ENCODE measurements around the gene PAEP. TPM values are rescaled to one million over a fixed set of nuclear protein-coding genes. Genes with fewer than 3 reads are reported as not detected.

PAEP gene
- total RNA-seq, 2 donors from 2014 or later = not detected

GRCh38 chr9:135573124-135573523 lies 11.6 kb downstream of the PAEP start:
- Histone ChIP-seq H3K4me1 (no peaks in the 10 kb centered on the region), H3K27ac (no peak overlapping the region), H3K27me3 (no peaks in the 10 kb centered on the region), H3K9me3 (no peaks in the 10 kb centered on the region), H3K36me3 (replicated peaks in 1 of 2; ENCODE audit: insufficient read depth in 1 of 2, low read depth in 2 of 2) (no peaks in the 10 kb centered on the region), H3K4me3 (no peak overlapping the region)
- ATAC-seq = no peak
- DNase-seq = no peak
- TF ChIP-seq CTCF (IDR thresholded peaks at IDR 0.05) = no peak
- TF ChIP-seq POLR2A (IDR thresholded peaks at IDR 0.05) = no peak
- intact Hi-C loops (cut with DNase I) = no loop called here
- 44 to 50% methylated on average over 1 of the region's 1 CpG for WGBS, 2 donors

DNA sequence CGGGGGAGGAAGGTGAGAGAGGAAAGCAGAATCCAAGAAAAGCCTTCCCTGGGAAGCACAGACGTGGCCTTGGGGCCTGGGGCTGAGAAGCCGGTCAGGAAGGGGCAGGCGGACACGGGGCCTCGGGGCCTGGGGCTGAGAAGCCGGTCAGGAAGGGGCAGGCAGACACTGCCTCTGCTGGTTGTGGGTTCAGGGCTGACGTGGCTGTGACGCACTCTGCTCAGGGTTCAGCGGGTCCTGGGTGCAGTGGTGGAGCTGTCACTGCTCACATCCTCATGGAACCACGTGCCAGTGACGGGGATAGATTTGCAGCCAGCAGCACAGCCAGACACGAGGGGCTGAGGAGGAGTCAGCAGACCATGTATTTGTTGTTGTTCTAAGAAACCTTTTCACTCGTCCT lies 12.8 kb downstream of the PAEP start:
- Histone ChIP-seq H3K27me3 (no peaks in the 10 kb centered on the region), H3K4me3 (no peak overlapping the region), H3K36me3 (replicated peaks in 1 of 2; ENCODE audit: insufficient read depth in 1 of 2, low read depth in 2 of 2) (no peaks in the 10 kb centered on the region), H3K27ac (no peak overlapping the region), H3K9me3 (no peaks in the 10 kb centered on the region), H3K4me1 (no peaks in the 10 kb centered on the region)
- TF ChIP-seq POLR2A (IDR thresholded peaks at IDR 0.05) (no peak), CTCF (IDR thresholded peaks at IDR 0.05) (no peak)
- WGBS, 2 donors = 54 to 67% methylated on average over 14 of the region's 14 CpGs
- intact Hi-C loops (cut with DNase I) = no loop called here
- DNase-seq = no peak
- ATAC-seq = no peak

- DNase-seq (no peak), ATAC-seq (no peak)
- WGBS, 2 donors = 75 to 89% methylated on average over 4 to 15 of the region's 15 CpGs
- no peaks in the 10 kb centered on the region for H3K36me3 ChIP-seq (replicated peaks in 1 of 2; ENCODE audit: insufficient read depth in 1 of 2, low read depth in 2 of 2)
- no peak overlapping the region for H3K4me3 ChIP-seq
- H3K27me3 ChIP-seq = no peaks in the 10 kb centered on the region
- no peak overlapping the region for H3K27ac ChIP-seq
- no peaks in the 10 kb centered on the region for H3K9me3 ChIP-seq
- no peaks in the 10 kb centered on the region for H3K4me1 ChIP-seq
- intact Hi-C loops (cut with DNase I) = no loop called here
- TF ChIP-seq CTCF (IDR thresholded peaks at IDR 0.05) = no peak
- TF ChIP-seq POLR2A (IDR thresholded peaks at IDR 0.05) = no peak
These were observed 13.4 kb downstream of the PAEP start for GRCh38 chr9:135574943-135575342.

DNA sequence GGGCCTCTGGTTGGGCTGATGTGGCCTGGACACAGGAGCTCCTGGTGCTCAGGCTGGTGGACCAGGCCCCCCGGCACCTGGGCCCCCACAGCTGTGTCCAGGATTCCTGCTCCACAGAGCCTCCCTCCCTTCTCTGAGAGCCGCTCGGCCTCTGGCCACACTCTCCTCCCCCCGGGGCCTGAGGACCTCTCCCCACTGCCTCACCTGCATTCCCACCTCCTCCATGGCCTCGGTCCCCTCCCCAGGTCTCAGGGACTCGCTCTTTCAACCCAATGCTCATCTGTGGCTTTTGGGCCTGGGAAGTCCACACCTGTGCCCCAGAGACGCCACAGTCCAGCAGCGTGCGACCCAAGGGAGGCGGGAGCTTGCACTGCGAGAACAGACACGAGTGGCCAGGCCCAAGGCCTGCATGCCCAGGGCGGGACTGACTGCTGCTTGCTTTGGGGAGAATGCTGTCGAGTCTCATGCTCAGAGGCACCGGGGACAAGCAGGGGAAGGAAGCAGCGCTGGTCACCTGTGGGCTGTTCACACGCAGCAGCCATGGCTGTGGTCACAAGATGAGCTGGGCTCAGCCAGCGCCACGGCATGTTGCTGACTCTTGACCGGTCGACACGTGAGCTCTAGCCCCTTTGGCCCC lies 14.6 kb downstream of the PAEP start:
- H3K9me3 ChIP-seq = no peaks in the 10 kb centered on the region
- no peak for TF ChIP-seq CTCF (IDR thresholded peaks at IDR 0.05)
- TF ChIP-seq POLR2A (IDR thresholded peaks at IDR 0.05) = no peak
- no peak overlapping the region for H3K27ac ChIP-seq
- WGBS, 2 donors = 58 to 68% methylated on average over 6 to 21 of the region's 22 CpGs
- no peaks in the 10 kb centered on the region for H3K27me3 ChIP-seq
- DNase-seq (no peak), ATAC-seq (no peak)
- no peak overlapping the region for H3K4me3 ChIP-seq
- no peaks in the 10 kb centered on the region for H3K36me3 ChIP-seq (replicated peaks in 1 of 2; ENCODE audit: insufficient read depth in 1 of 2, low read depth in 2 of 2)
- H3K4me1 ChIP-seq = no peaks in the 10 kb centered on the region
- intact Hi-C loops (cut with DNase I) = no loop called here

DNA sequence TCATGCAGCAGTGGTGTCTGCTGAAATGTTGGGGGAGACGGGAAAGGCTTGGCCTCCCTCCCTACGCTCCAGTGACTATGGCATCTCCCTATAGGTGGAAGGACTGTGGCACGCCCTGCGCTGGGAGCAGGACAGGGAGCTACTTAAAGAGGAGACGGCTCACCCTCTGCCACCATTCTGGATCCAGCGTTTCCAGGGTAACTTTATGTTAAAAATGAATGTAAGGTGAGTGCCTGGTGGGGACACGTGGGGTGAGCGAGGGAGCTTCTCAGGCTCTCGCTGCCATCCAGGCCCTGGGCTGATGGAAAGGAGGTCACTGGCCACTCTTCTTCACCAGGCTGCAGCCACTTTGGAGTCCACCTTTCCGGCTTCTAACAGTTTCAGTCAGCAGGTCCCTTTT lies 15.7 kb downstream of the PAEP start:
- H3K36me3 ChIP-seq (replicated peaks in 1 of 2; ENCODE audit: insufficient read depth in 1 of 2, low read depth in 2 of 2) = no peaks in the 10 kb centered on the region
- intact Hi-C loops (cut with DNase I) = no loop called here
- no peak overlapping the region for H3K27ac ChIP-seq
- no peak overlapping the region for H3K4me3 ChIP-seq
- ATAC-seq = no peak
- DNase-seq = no peak
- TF ChIP-seq POLR2A (IDR thresholded peaks at IDR 0.05) (no peak), CTCF (IDR thresholded peaks at IDR 0.05) (no peak)
- H3K4me1 ChIP-seq = no peaks in the 10 kb centered on the region
- H3K9me3 ChIP-seq = no peaks in the 10 kb centered on the region
- H3K27me3 ChIP-seq = no peaks in the 10 kb centered on the region
- WGBS, 2 donors = 62 to 70% methylated on average over 10 of the region's 10 CpGs

All from body of pancreas (tissue), 4 donors.